GM23248 (cell line): ENCODE results near the gene CDH4.

Source experiments
- EZH2 ChIP-seq: fragments of 200-600 bp; sonication (generic); IDR thresholded peaks from 2 replicates; pipeline ENCODE4 v1.6.1; 2018; ENCODE audit warnings: antibody characterized with exemption, mild to moderate bottlenecking; ENCODE audit not compliant: insufficient read depth, poor library complexity, severe bottlenecking
- EZH2phosphoT487 ChIP-seq: fragments of 200-600 bp; sonication (generic); IDR thresholded peaks from 2 replicates; pipeline ENCODE4 v1.6.1; 2018; ENCODE audit warnings: antibody characterized with exemption, moderate library complexity, mild to moderate bottlenecking, low read depth; ENCODE audit not compliant: insufficient read depth

DNA sequence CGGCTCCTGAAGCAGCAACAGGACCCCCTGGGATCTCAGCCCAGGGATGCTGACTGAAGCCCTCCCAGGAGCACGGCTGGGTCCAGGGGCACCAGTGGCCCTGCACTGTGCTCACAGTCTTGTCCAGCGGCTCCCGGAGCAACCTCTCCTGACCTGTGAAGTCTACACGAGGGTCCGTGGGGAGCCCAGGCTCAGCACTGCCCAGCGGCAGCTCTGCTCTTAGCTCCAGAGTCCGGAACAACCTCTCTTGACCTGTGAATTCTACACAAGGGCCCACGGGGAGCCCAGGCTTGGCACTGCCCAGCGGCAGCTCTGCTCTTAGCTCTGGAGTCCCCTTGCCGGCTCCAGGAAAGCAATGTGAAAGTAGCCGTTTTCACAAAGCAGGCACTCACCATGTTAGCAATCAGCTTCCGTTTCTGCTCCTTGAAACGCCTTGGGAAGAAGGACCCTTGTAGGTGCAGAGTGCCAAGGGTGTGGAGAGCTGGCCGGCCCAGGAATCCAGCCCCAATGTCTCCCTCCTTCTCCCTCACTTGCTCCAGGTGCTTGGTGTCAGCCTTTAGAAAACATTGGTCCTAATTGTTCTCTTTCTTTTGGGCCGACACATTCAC, 310.9 kb downstream of the CDH4 start:
- TF ChIP-seq EZH2 (no peak), EZH2phosphoT487 (no peak)
